ENCODE results near the gene CEACAM21.

CEACAM21 gene

GRCh38 chr19:41575998-41576397 is at the start of gene CEACAM21:
CEACAM21 (plus strand) TSS chr19:41576166; CDS start chr19:41576275, 109 bp downstream.
- no peak for DNase-seq

- no peak for DNase-seq
These were observed 48.9 kb upstream of the CEACAM21 start for GRCh38 chr19:41527089-41527488.

GRCh38 chr19:41528106-41528505 is 47.9 kb upstream of the CEACAM21 start:
- DNase-seq: no peak

- no peak for DNase-seq
These were observed 46.3 kb upstream of the CEACAM21 start for GRCh38 chr19:41529484-41530183.

GRCh38 chr19:41530184-41530534 is 45.8 kb upstream of the CEACAM21 start:
- no peak for DNase-seq

GRCh38 chr19:41530761-41531301 is 45.1 kb upstream of the CEACAM21 start:
- DNase-seq: no peak

- no peak for DNase-seq
These were observed 44.3 kb upstream of the CEACAM21 start for GRCh38 chr19:41531438-41532311.

GRCh38 chr19:41532526-41532925 is 43.4 kb upstream of the CEACAM21 start:
- no peak for DNase-seq

GRCh38 chr19:41533671-41534215 is 42.2 kb upstream of the CEACAM21 start:
- DNase-seq: no peak

GRCh38 chr19:41535029-41535622 is 40.8 kb upstream of the CEACAM21 start:
- no peak for DNase-seq

- no peak for DNase-seq
These were observed 38.2 kb upstream of the CEACAM21 start for GRCh38 chr19:41537789-41538188.

- DNase-seq: no peak
These were observed 35.8 kb upstream of the CEACAM21 start for GRCh38 chr19:41540041-41540695.

GRCh38 chr19:41541990-41542584 is 33.9 kb upstream of the CEACAM21 start:
- DNase-seq: peak; percentile 24

GRCh38 chr19:41542622-41543021 is 33.3 kb upstream of the CEACAM21 start:
- no peak for DNase-seq

- DNase-seq: no peak
These were observed 32.4 kb upstream of the CEACAM21 start for GRCh38 chr19:41543582-41543981.

- DNase-seq: no peak
These were observed 30.4 kb upstream of the CEACAM21 start for GRCh38 chr19:41545547-41545946.

GRCh38 chr19:41546386-41546789 is 29.6 kb upstream of the CEACAM21 start:
- DNase-seq: no peak

GRCh38 chr19:41546961-41547360 is 29.0 kb upstream of the CEACAM21 start:
- no peak for DNase-seq

GRCh38 chr19:41547569-41547968 is 28.4 kb upstream of the CEACAM21 start:
- DNase-seq: no peak

GRCh38 chr19:41548047-41548446 is 27.9 kb upstream of the CEACAM21 start:
- DNase-seq: no peak

GRCh38 chr19:41548954-41549688 is 26.8 kb upstream of the CEACAM21 start:
- no peak for DNase-seq

- no peak for DNase-seq
These were observed 26.1 kb upstream of the CEACAM21 start for GRCh38 chr19:41549884-41550283.

Data from NCI-H1694 (cell line).